Epithelial cell of esophagus (primary cell): ENCODE measurements around the gene GLO1.
A peak's percentile ranks its signal among the peaks of the same experiment; 100 is the strongest.

ENCODE experiments used
- DNase-seq: peaks from one replicate; pipeline ENCODE4 v3.0.0; 2010; ENCODE audit warnings: low read depth
- H3K4me3 ChIP-seq: 2 replicates; pipeline ENCODE4 v1.5.1; 2011; ENCODE audit warnings: mild to moderate bottlenecking, low read length, control low read depth
- CTCF ChIP-seq: IDR thresholded peaks from 2 replicates; pipeline ENCODE4 v1.5.1; 2011; ENCODE audit warnings: low read depth, mild to moderate bottlenecking, low read length, control low read depth, inconsistent platforms; ENCODE audit not compliant: insufficient read depth; ENCODE audit errors: missing control alignments

The GLO1 gene

GRCh38 chr6:38702558-38703397, at the start of gene GLO1:
TSS of gene GLO1 (minus strand) at chr6:38703145. CDS start at chr6:38703054, 91 bp downstream.
- TF ChIP-seq CTCF, result no peak
- peak; percentile 100 for DNase-seq
- peak within 1 kb of the TSS; percentile 87 for H3K4me3 ChIP-seq

- DNase-seq, result no peak
- no peak overlapping the region for H3K4me3 ChIP-seq
- TF ChIP-seq CTCF, result no peak
Measured at GRCh38 chr6:38750968-38751615, 48.1 kb upstream of the GLO1 start.

GRCh38 chr6:38749473-38749872, 46.5 kb upstream of the GLO1 start:
- no peak for TF ChIP-seq CTCF
- no peak overlapping the region for H3K4me3 ChIP-seq
- no peak for DNase-seq

- no peak overlapping the region for H3K4me3 ChIP-seq
- no peak for TF ChIP-seq CTCF
- no peak for DNase-seq
Measured at GRCh38 chr6:38739532-38739931, 36.6 kb upstream of the GLO1 start.

GRCh38 chr6:38738261-38738660, 35.3 kb upstream of the GLO1 start:
- H3K4me3 ChIP-seq, result no peak overlapping the region
- DNase-seq, result no peak
- no peak for TF ChIP-seq CTCF

GRCh38 chr6:38736951-38737350, 34.0 kb upstream of the GLO1 start:
- TF ChIP-seq CTCF, result no peak
- no peak overlapping the region for H3K4me3 ChIP-seq
- DNase-seq, result no peak
